Cardiac fibroblast (primary cell): ENCODE measurements around the gene MXRA5.

ENCODE experiments used
- DNase-seq, 2 donors: peaks; one replicate each; pipeline versions ENCODE4 v3.0.0 to v3.0.0-alpha.2; 2010; ENCODE audit warnings: low read depth in 2 of 2
- H3K4me3 ChIP-seq, 2 donors: replicated peaks in 1 of 2; 1 replicate in 1 of 2; 2 replicates in 1 of 2; pipeline ENCODE4 v1.5.1; 2011; ENCODE audit warnings: low read depth in 2 of 2, low read length in 2 of 2, mild to moderate bottlenecking in 2 of 2, moderate library complexity in 1 of 2
- TF ChIP-seq, protein P1 (sequence below): IDR thresholded peaks from one replicate; pipeline ENCODE4 v1.5.1; 2011; ENCODE audit warnings: low read depth, mild to moderate bottlenecking, low read length, inconsistent platforms

The MXRA5 gene

DNA sequence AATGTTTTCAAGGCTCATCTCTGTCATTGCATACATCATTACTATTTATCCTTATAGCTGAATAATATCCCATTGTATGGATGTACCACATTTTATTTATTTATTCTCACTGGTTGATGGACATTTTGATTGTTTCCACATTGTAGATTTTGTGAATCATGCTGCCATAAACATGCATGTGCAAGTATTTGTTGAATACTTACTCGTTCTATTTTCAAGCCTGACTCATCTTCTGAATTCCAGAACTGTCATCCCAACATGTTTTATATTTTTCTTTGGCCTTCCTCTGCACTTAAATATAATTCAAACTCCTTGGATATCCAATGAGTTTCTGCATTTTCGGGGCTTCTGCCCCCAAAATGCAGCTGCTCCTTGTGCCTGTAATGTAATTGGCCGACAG, 77.6 kb downstream of the MXRA5 start:
- no peak overlapping the region for H3K4me3 ChIP-seq
- DNase-seq, result peak in 1 of 2 donors; percentile 30
- TF ChIP-seq, protein P1, sequence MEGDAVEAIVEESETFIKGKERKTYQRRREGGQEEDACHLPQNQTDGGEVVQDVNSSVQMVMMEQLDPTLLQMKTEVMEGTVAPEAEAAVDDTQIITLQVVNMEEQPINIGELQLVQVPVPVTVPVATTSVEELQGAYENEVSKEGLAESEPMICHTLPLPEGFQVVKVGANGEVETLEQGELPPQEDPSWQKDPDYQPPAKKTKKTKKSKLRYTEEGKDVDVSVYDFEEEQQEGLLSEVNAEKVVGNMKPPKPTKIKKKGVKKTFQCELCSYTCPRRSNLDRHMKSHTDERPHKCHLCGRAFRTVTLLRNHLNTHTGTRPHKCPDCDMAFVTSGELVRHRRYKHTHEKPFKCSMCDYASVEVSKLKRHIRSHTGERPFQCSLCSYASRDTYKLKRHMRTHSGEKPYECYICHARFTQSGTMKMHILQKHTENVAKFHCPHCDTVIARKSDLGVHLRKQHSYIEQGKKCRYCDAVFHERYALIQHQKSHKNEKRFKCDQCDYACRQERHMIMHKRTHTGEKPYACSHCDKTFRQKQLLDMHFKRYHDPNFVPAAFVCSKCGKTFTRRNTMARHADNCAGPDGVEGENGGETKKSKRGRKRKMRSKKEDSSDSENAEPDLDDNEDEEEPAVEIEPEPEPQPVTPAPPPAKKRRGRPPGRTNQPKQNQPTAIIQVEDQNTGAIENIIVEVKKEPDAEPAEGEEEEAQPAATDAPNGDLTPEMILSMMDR, result no peak

DNA sequence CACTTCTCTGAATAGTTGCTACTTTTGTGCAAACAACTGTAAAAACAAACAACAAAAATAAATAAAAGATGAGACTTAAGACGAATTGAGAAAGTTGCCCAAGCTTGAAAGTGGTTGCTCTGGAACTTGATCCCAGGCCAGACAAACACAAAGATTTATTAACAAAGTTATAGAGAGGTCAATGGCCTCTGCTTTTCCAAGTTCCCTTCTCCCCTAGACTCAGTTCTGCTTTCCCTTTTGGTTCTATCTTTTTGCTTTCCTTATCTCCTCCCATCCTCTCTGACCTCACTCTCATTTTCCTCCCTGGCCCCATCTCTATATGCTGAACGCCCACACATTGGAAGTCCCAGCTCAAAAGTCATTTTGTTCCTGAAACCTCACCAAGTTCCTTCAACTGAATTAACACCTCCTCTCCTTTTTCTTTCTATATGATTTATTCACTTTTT, 82.7 kb downstream of the MXRA5 start:
- TF ChIP-seq, protein P1, result no peak
- peak; percentile 12 to 13 for DNase-seq
- no peak overlapping the region for H3K4me3 ChIP-seq

DNA sequence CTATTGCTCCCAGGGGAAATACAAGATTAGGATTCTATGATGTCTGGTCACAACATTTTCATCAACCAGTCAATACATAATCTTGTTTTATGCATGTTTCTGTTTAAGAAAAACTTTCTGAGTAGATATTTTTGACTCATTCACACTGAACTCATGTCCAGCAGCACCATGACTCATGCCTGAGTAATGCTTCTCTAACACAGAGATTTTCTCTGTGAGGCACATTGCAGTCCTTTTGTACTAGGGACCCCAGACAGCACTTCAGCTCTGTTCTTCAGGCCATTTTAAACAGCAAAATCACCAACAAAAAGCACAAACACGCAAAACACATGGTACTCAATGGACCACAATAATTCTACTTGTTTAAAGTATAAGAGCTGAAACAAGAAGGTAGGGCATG, 83.6 kb downstream of the MXRA5 start:
- peak; percentile 77 to 82 for DNase-seq
- TF ChIP-seq, protein P1, result no peak
- H3K4me3 ChIP-seq, result no peak overlapping the region
